Breast epithelium (tissue), 3 donors: Measurements from ENCODE around the gene FADS2.

Source experiments
- CTCF ChIP-seq, 3 donors: fragments of 450-650 bp; IDR thresholded peaks; one replicate each; pipeline ENCODE4 v1.5.1; 2016 to 2017; ENCODE audit warnings: antibody characterized with exemption in 3 of 3, mild to moderate bottlenecking in 3 of 3, moderate library complexity in 3 of 3
- POLR2A ChIP-seq: fragments of 450-650 bp; IDR thresholded peaks from one replicate; pipeline ENCODE4 v1.6.1; 2016; ENCODE audit warnings: antibody characterized with exemption, mild to moderate bottlenecking, moderate library complexity
- POLR2AphosphoS5 ChIP-seq, 3 donors: sonication (generic); formaldehyde crosslinking; IDR thresholded peaks; one replicate each; pipeline ENCODE4 v1.6.1; 2017; ENCODE audit warnings: antibody characterized with exemption in 3 of 3

DNA sequence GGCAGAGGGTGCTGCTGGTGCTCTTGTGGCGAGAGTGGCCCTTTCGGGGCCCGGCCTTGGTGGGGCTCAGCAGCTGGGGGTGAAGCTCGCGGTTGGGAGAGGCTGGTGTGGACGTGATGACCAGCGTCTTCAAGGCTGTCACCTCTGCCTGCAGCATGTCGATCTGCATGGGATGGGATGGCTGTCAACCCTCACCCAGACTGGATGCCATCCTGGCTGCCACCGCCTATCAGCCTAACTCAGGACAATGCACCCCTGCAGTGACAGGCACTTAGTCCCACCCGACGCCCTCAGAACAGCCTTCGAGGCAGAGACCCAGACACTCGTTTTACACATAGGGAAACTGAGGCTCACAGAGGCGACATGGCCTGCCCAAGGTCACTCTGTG is 78.4 kb downstream of the FADS2 start:
- TF ChIP-seq CTCF (IDR thresholded peaks at IDR 0.05) (no peak), POLR2A (no peak), POLR2AphosphoS5 (IDR thresholded peaks at IDR 0.05) (no peak)
